Measurements from ENCODE around the gene MTNR1A. TPM values are rescaled to one million over a fixed set of nuclear protein-coding genes. Genes with fewer than 3 reads are reported as not detected.
"Not testable (repeated sequence)": the region's sequence is repeated elsewhere in the genome, so short reads cannot be mapped to it uniquely, and the experiment has no call there.

The MTNR1A gene
- total and polyA plus RNA-seq, 10 donors, result not detected

GRCh38 chr4:186514271-186514950, 41.0 kb downstream of the MTNR1A start:
- TF ChIP-seq POLR2A (IDR thresholded peaks at IDR 0.05) (no peak), POLR2AphosphoS5 (IDR thresholded peaks at IDR 0.05) (no peak), CTCF (IDR thresholded peaks at IDR 0.05 in 8 of 11, conservative IDR thresholded peaks at IDR 0.05 in 3 of 11) (no peak)
- no peaks in the 10 kb centered on the region for H3K4me1 ChIP-seq
- H3K4me3 ChIP-seq, result no peak overlapping the region
- intact Hi-C loops (cut with DNase I; ENCODE audit: low total_unique reads), result no loop called here
- H3K27ac ChIP-seq, result no peak overlapping the region
- H3K27me3 ChIP-seq (replicated peaks in 1 of 7), result no peaks in the 10 kb centered on the region
- H3K9me3 ChIP-seq, result peaks cover 0 to 23% (median 12%) of the 10 kb centered on the region in 8 donors
- no peak for DNase-seq
- H3K36me3 ChIP-seq, result no peaks in the 10 kb centered on the region
- 72 to 87% (median 81%) methylated on average over 8 of the region's 8 CpGs for WGBS, 5 donors

- peaks cover 0 to 23% (median under 1%) of the 10 kb centered on the region in 8 donors for H3K9me3 ChIP-seq
- intact Hi-C loops (cut with DNase I; ENCODE audit: low total_unique reads); H3K27ac ChIP-seq; DNase-seq; H3K4me3 ChIP-seq; H3K27me3 ChIP-seq (replicated peaks in 1 of 7); H3K36me3 ChIP-seq; H3K4me1 ChIP-seq: not testable (repeated sequence)
- WGBS, 5 donors, result 86 to 96% (median 92%) methylated on average over 8 of the region's 8 CpGs
Observed at GRCh38 chr4:186504771-186505170, 50.6 kb downstream of the MTNR1A start.

GRCh38 chr4:186502231-186502630, 53.1 kb downstream of the MTNR1A start:
- no peak overlapping the region for H3K4me3 ChIP-seq
- H3K36me3 ChIP-seq, result no peaks in the 10 kb centered on the region
- H3K9me3 ChIP-seq, result peaks cover 0 to 12% (median 0%) of the 10 kb centered on the region in 8 donors
- 65 to 76% (median 68%) methylated on average over 2 of the region's 2 CpGs for WGBS, 5 donors
- no peak for DNase-seq
- no peak overlapping the region for H3K27ac ChIP-seq
- no peaks in the 10 kb centered on the region for H3K27me3 ChIP-seq (replicated peaks in 1 of 7)
- H3K4me1 ChIP-seq, result no peaks in the 10 kb centered on the region
- TF ChIP-seq POLR2A (IDR thresholded peaks at IDR 0.05), result no peak
- TF ChIP-seq POLR2AphosphoS5 (IDR thresholded peaks at IDR 0.05), result no peak
- TF ChIP-seq CTCF (IDR thresholded peaks at IDR 0.05 in 8 of 11, conservative IDR thresholded peaks at IDR 0.05 in 3 of 11), result no peak
- intact Hi-C loops (cut with DNase I; ENCODE audit: low total_unique reads), result no loop called here

GRCh38 chr4:186501554-186501953, 53.8 kb downstream of the MTNR1A start:
- intact Hi-C loops (cut with DNase I; ENCODE audit: low total_unique reads), result no loop called here
- Histone ChIP-seq H3K27ac (no peak overlapping the region), H3K4me3 (no peak overlapping the region), H3K36me3 (no peaks in the 10 kb centered on the region), H3K4me1 (no peaks in the 10 kb centered on the region), H3K9me3 (peaks cover 0 to 12% (median 4%) of the 10 kb centered on the region in 8 donors), H3K27me3 (replicated peaks in 1 of 7) (no peaks in the 10 kb centered on the region)
- DNase-seq, result no peak
- no peak for TF ChIP-seq POLR2AphosphoS5 (IDR thresholded peaks at IDR 0.05)
- no peak for TF ChIP-seq CTCF (IDR thresholded peaks at IDR 0.05 in 8 of 11, conservative IDR thresholded peaks at IDR 0.05 in 3 of 11)
- TF ChIP-seq POLR2A (IDR thresholded peaks at IDR 0.05), result no peak
- WGBS, 5 donors, result 77 to 86% (median 82%) methylated on average over 8 of the region's 8 CpGs
